ENCODE results near the gene SRCIN1. TPM values are rescaled to one million over a fixed set of nuclear protein-coding genes. Genes with fewer than 3 reads are reported as not detected.

Gene SRCIN1
- total and polyA plus RNA-seq, 2 donors (not counting 1 experiment from before 2014, with no cell fraction given): 0.44 to 1.1 TPM

GRCh38 chr17:38549285-38549684 lies 56.5 kb downstream of the SRCIN1 start:
- Histone ChIP-seq H3K9ac (ENCODE audit: low read length) (no peak overlapping the region), H3K36me3 (replicated peaks in 1 of 2; ENCODE audit: control extremely low read depth in 1 of 2, control insufficient read depth in 1 of 2, extremely low read depth in 1 of 2, insufficient read depth in 2 of 2, low read length in 1 of 2) (no peaks in the 10 kb centered on the region), H3K27me3 (replicated peaks in 1 of 4; ENCODE audit: control extremely low read depth in 1 of 4, control insufficient read depth in 3 of 4, insufficient read depth in 4 of 4, low read length in 3 of 4) (peaks cover 0 to 4% (median 1%) of the 10 kb centered on the region in 4 experiments), H3K79me2 (ENCODE audit: control insufficient read depth, insufficient read depth, low read length) (no peaks in the 10 kb centered on the region), H3K4me1 (ENCODE audit: control insufficient read depth in 2 of 2, insufficient read depth in 2 of 2, low read length in 2 of 2) (no peaks in the 10 kb centered on the region), H3K4me3 (ENCODE audit: control extremely low read depth in 1 of 5, extremely low read depth in 1 of 5, insufficient read depth in 1 of 5, low read depth in 2 of 5, low read length in 4 of 5) (no peak overlapping the region), H3K27ac (ENCODE audit: low read length in 2 of 2) (no peak overlapping the region), H4K20me1 (ENCODE audit: control insufficient read depth, insufficient read depth, low read length, poor library complexity, severe bottlenecking) (no peaks in the 10 kb centered on the region), H3K4me2 (replicated peaks; ENCODE audit: low read depth, low read length, poor library complexity, severe bottlenecking) (no peak overlapping the region), H3K9me3 (ENCODE audit: control extremely low read depth in 1 of 3, control insufficient read depth in 2 of 3, insufficient read depth in 1 of 3, low read length in 2 of 3) (no peaks in the 10 kb centered on the region), H2AFZ (ENCODE audit: insufficient read depth, low read depth, low read length, poor library complexity, severe bottlenecking) (no peak overlapping the region)
- Mint-ChIP-seq H3K4me1 (no peaks in the 10 kb centered on the region), H3K9me3 (ENCODE audit: insufficient read depth) (no peaks in the 10 kb centered on the region), H3K27me3 (peaks cover 36% of the 10 kb centered on the region), H3K4me3 (no peak overlapping the region), H3K27ac (no peak overlapping the region)
- intact Hi-C loops (cut with micrococcal nuclease): no loop called here
- POLR2A ChIA-PET: no interaction called here
- 90% methylated on average over 4 of the region's 4 CpGs for WGBS (ENCODE audit: insufficient coverage)
- DNase-seq: no peak
- CTCF ChIA-PET: interaction anchor here (0.8 to 1.6 kb wide), 2 partner anchors 9 to 10 kb away, joined by 3 to 5 read pairs; no protein-coding TSS in a partner anchor
- ATAC-seq (ENCODE audit: low read depth): no peak
- no peak for TF ChIP-seq CTCF (IDR thresholded peaks at IDR 0.05)
- TF ChIP-seq EZH2 (IDR thresholded peaks at IDR 0.05; ENCODE audit: borderline replicate concordance, insufficient read depth, low read depth, low read length, poor library complexity, severe bottlenecking): no peak

- POLR2A ChIA-PET: interaction anchor here (0.6 kb wide), 1 partner anchor 119 kb away, joined by 3 read pairs; no protein-coding TSS in a partner anchor
- Mint-ChIP-seq H3K27me3 (peaks cover 28% of the 10 kb centered on the region), H3K27ac (no peak overlapping the region), H3K9me3 (ENCODE audit: insufficient read depth) (no peaks in the 10 kb centered on the region), H3K4me3 (no peak overlapping the region), H3K4me1 (no peaks in the 10 kb centered on the region)
- CTCF ChIA-PET: interaction anchor here (1.5 kb wide), 1 partner anchor 11 kb away, joined by 4 read pairs; no protein-coding TSS in a partner anchor
- Histone ChIP-seq H3K9me3 (ENCODE audit: control extremely low read depth in 1 of 3, control insufficient read depth in 2 of 3, insufficient read depth in 1 of 3, low read length in 2 of 3) (no peaks in the 10 kb centered on the region), H3K27ac (ENCODE audit: low read length in 2 of 2) (no peak overlapping the region), H3K79me2 (ENCODE audit: control insufficient read depth, insufficient read depth, low read length) (no peaks in the 10 kb centered on the region), H4K20me1 (ENCODE audit: control insufficient read depth, insufficient read depth, low read length, poor library complexity, severe bottlenecking) (no peaks in the 10 kb centered on the region), H3K27me3 (replicated peaks in 1 of 4; ENCODE audit: control extremely low read depth in 1 of 4, control insufficient read depth in 3 of 4, insufficient read depth in 4 of 4, low read length in 3 of 4) (peaks cover 0 to 8% (median 1%) of the 10 kb centered on the region in 4 experiments), H3K4me3 (ENCODE audit: control extremely low read depth in 1 of 5, extremely low read depth in 1 of 5, insufficient read depth in 1 of 5, low read depth in 2 of 5, low read length in 4 of 5) (no peak overlapping the region), H3K9ac (ENCODE audit: low read length) (no peak overlapping the region), H3K4me2 (replicated peaks; ENCODE audit: low read depth, low read length, poor library complexity, severe bottlenecking) (no peak overlapping the region), H3K36me3 (replicated peaks in 1 of 2; ENCODE audit: control extremely low read depth in 1 of 2, control insufficient read depth in 1 of 2, extremely low read depth in 1 of 2, insufficient read depth in 2 of 2, low read length in 1 of 2) (no peaks in the 10 kb centered on the region), H3K4me1 (ENCODE audit: control insufficient read depth in 2 of 2, insufficient read depth in 2 of 2, low read length in 2 of 2) (no peaks in the 10 kb centered on the region), H2AFZ (ENCODE audit: insufficient read depth, low read depth, low read length, poor library complexity, severe bottlenecking) (no peak overlapping the region)
- WGBS (ENCODE audit: insufficient coverage): 63% methylated on average over 10 of the region's 12 CpGs
- TF ChIP-seq EZH2 (IDR thresholded peaks at IDR 0.05; ENCODE audit: borderline replicate concordance, insufficient read depth, low read depth, low read length, poor library complexity, severe bottlenecking) (no peak), CTCF (IDR thresholded peaks at IDR 0.05) (no peak)
- ATAC-seq (ENCODE audit: low read depth) (no peak), DNase-seq (no peak)
- intact Hi-C loops (cut with micrococcal nuclease): no loop called here
These were observed 58.3 kb downstream of the SRCIN1 start for GRCh38 chr17:38547444-38547843.

Measured in B cell (primary cell).